ENCODE results near the gene PLXDC2. TPM values are rescaled to one million over a fixed set of nuclear protein-coding genes. Genes with fewer than 3 reads are reported as not detected.

The PLXDC2 gene
- total RNA-seq, 1 donor from 2014 or later = 143 TPM

- DNase-seq (no peak), ATAC-seq (no peak)
- H3K27me3 ChIP-seq (ENCODE audit: low read depth) = no peaks in the 10 kb centered on the region
- intact Hi-C loops (cut with DNase I) = no loop called here
- no peaks in the 10 kb centered on the region for H3K36me3 ChIP-seq
- no peaks in the 10 kb centered on the region for H3K9me3 ChIP-seq
- TF ChIP-seq, protein P1, sequence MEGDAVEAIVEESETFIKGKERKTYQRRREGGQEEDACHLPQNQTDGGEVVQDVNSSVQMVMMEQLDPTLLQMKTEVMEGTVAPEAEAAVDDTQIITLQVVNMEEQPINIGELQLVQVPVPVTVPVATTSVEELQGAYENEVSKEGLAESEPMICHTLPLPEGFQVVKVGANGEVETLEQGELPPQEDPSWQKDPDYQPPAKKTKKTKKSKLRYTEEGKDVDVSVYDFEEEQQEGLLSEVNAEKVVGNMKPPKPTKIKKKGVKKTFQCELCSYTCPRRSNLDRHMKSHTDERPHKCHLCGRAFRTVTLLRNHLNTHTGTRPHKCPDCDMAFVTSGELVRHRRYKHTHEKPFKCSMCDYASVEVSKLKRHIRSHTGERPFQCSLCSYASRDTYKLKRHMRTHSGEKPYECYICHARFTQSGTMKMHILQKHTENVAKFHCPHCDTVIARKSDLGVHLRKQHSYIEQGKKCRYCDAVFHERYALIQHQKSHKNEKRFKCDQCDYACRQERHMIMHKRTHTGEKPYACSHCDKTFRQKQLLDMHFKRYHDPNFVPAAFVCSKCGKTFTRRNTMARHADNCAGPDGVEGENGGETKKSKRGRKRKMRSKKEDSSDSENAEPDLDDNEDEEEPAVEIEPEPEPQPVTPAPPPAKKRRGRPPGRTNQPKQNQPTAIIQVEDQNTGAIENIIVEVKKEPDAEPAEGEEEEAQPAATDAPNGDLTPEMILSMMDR (IDR thresholded peaks at IDR 0.05) = no peak
- H3K4me3 ChIP-seq = no peak overlapping the region
- peaks cover 4% of the 10 kb centered on the region for H3K4me1 ChIP-seq
- no peak overlapping the region for H3K27ac ChIP-seq
These were observed 268.9 kb downstream of the PLXDC2 start for GRCh38 chr10:20085115-20085514.

- Histone ChIP-seq H3K4me3 (no peak overlapping the region), H3K9me3 (no peaks in the 10 kb centered on the region), H3K4me1 (peaks cover 4% of the 10 kb centered on the region), H3K36me3 (no peaks in the 10 kb centered on the region), H3K27me3 (ENCODE audit: low read depth) (no peaks in the 10 kb centered on the region), H3K27ac (no peak overlapping the region)
- TF ChIP-seq, protein P1 (IDR thresholded peaks at IDR 0.05) = no peak
- intact Hi-C loops (cut with DNase I) = no loop called here
- DNase-seq (no peak), ATAC-seq (no peak)
These were observed 271.1 kb downstream of the PLXDC2 start for GRCh38 chr10:20087353-20087752.

- ATAC-seq (no peak), DNase-seq (no peak)
- TF ChIP-seq, protein P1 (IDR thresholded peaks at IDR 0.05) = no peak
- Histone ChIP-seq H3K27ac (no peak overlapping the region), H3K4me3 (no peak overlapping the region), H3K4me1 (peaks cover 4% of the 10 kb centered on the region), H3K9me3 (no peaks in the 10 kb centered on the region), H3K27me3 (ENCODE audit: low read depth) (no peaks in the 10 kb centered on the region), H3K36me3 (no peaks in the 10 kb centered on the region)
- intact Hi-C loops (cut with DNase I) = no loop called here
These were observed 271.9 kb downstream of the PLXDC2 start for GRCh38 chr10:20088061-20088701.

- Histone ChIP-seq H3K9me3 (no peaks in the 10 kb centered on the region), H3K4me3 (no peak overlapping the region), H3K27me3 (ENCODE audit: low read depth) (no peaks in the 10 kb centered on the region), H3K27ac (no peak overlapping the region), H3K4me1 (peaks cover 4% of the 10 kb centered on the region), H3K36me3 (no peaks in the 10 kb centered on the region)
- DNase-seq = no peak
- intact Hi-C loops (cut with DNase I) = no loop called here
- no peak for ATAC-seq
- TF ChIP-seq, protein P1 (IDR thresholded peaks at IDR 0.05) = no peak
These were observed 273.6 kb downstream of the PLXDC2 start for GRCh38 chr10:20089879-20090278.

DNA sequence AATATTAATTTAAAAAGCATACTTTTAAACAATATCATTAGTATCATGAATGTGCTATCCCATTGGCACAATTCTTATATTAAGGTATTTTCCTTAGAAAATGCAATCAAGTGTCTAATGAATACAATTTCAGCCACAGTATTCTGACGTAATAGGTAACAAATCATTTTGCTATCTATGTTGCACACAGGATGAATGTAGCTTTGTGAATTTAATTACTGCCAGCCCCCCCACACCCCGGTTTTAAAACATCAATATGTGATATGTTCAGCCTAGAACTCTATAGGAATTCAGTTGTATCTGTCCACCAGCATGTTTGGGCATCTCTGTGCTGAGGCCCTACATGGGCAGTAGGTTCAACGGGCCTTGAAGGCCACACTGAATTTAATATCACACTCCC lies 274.6 kb downstream of the PLXDC2 start:
- intact Hi-C loops (cut with DNase I) = no loop called here
- Histone ChIP-seq H3K9me3 (no peaks in the 10 kb centered on the region), H3K4me1 (no peaks in the 10 kb centered on the region), H3K36me3 (no peaks in the 10 kb centered on the region), H3K27me3 (ENCODE audit: low read depth) (no peaks in the 10 kb centered on the region), H3K27ac (no peak overlapping the region), H3K4me3 (no peak overlapping the region)
- no peak for ATAC-seq
- no peak for DNase-seq
- TF ChIP-seq, protein P1 (IDR thresholded peaks at IDR 0.05) = no peak

All from lower lobe of right lung (tissue), 2 donors.